Body of pancreas (tissue), 4 donors: Measurements from ENCODE around the gene GPR18. TPM values are rescaled to one million over a fixed set of nuclear protein-coding genes. Genes with fewer than 3 reads are reported as not detected.

Experiments used
- ATAC-seq: fragments of 150-250 bp; one replicate; pipeline ENCODE4 v1.9.1; 2016
- DNase-seq, 4 donors: peaks; one replicate each; pipeline ENCODE4 v3.0.0-alpha.2; 2019
- H3K27ac ChIP-seq, 4 donors: fragments of 200-600 bp; sonication (generic); 1 replicate in 3 of 4; 2 replicates in 1 of 4; pipeline versions ENCODE4 v1.5.1 to v1.6.1; 2016 to 2019; ENCODE audit warnings: mild to moderate bottlenecking in 1 of 4, mixed read lengths in 1 of 4, moderate library complexity in 1 of 4
- H3K27me3 ChIP-seq, 2 donors: fragments of 200-600 bp; sonication (generic); one replicate each; pipeline ENCODE4 v1.6.0; 2016; ENCODE audit warnings: mild to moderate bottlenecking in 1 of 2
- H3K36me3 ChIP-seq, 2 donors: fragments of 200-600 bp; sonication (generic); replicated peaks in 1 of 2; 2 replicates each; pipeline ENCODE4 v1.5.1; 2016; ENCODE audit warnings: low read depth in 2 of 2; ENCODE audit not compliant: insufficient read depth in 1 of 2
- H3K4me1 ChIP-seq: fragments of 200-600 bp; sonication (generic); one replicate; pipeline ENCODE4 v1.6.0; 2016
- H3K4me3 ChIP-seq, 2 donors: fragments of 200-600 bp; sonication (generic); 1 replicate in 1 of 2; 2 replicates in 1 of 2; pipeline ENCODE4 v1.5.1; 2016 to 2019
- H3K9me3 ChIP-seq, 3 donors: fragments of 200-600 bp; sonication (generic); 1 replicate in 2 of 3; 2 replicates in 1 of 3; pipeline ENCODE4 v1.5.1; 2016
- CTCF ChIP-seq, 7 experiments: fragments of 450-650 bp in 4 of 7; fragments of 200-600 bp in 3 of 7; sonication (generic) in 3 of 7; IDR thresholded peaks; one replicate each; pipeline ENCODE4 v1.5.1; 2016 to 2019; ENCODE audit warnings: antibody characterized with exemption in 7 of 7
- POLR2A ChIP-seq, 3 donors: fragments of 450-650 bp; IDR thresholded peaks; one replicate each; pipeline ENCODE4 v1.6.1; 2016; ENCODE audit warnings: antibody characterized with exemption in 3 of 3, mild to moderate bottlenecking in 2 of 3
- WGBS, 2 donors: methylation state at CpG; one replicate each; pipeline ENCODE4 v1.1.5; 2017; 5-methylcytosine and 5-hydroxymethylcytosine counted together
- intact Hi-C: fragments of 100-400 bp; cut with DNase I; formaldehyde crosslinking; loops from one replicate; pipeline ENCODE4 v1.15.1; 2023
- total RNA-seq, 2 donors: library from RNA; depleted of rRNA; stranded (reverse); fragments of >200 nt; gene quantifications; one replicate each; pipeline ENCODE4 v1.1.0, GENCODE V29; 2016

GPR18 gene
- total RNA-seq, result not detected

DNA sequence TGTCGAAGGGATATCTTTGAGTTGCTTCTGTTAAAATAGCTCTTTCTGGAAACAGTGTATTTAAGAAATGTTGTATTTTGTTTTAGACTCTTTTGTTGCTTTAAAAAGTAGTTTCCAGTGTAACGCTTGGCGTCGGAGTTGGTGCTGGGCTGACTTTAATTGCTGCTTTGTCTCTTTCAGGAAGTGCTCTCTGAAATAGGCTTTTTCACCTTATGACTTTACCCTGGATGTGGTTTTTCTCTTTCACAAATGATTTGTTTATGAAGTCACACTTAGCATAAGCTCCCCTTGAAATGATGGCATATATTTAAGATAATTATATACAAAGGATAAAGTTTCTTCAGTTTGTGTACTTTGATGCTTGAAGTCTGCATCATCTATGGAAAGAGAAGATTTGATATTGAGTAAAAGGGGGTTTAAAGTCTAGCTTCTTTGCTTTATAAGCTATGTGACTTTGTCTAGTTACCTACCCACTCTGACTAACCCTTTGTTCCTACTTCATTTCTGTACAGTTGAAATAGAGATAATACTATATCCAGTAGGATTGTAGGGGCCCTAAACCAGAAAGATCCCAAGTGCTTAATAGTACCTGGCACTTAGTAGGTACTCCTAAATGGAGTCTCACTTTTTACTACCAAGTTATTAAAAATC lies at the start of gene GPR18:
Gene GPR18, minus strand, starts transcription at position 170 of the 651 bp plus-strand sequence. CDS start 2,507 bp downstream, outside the sequence.
- Histone ChIP-seq H3K36me3 (peaks cover 0 to 3% of the 10 kb centered on the region in 2 donors), H3K4me3 (no peak within 1 kb of the TSS), H3K27ac (peak within 1 kb of the TSS in 1 of 4 donors; percentile 55), H3K4me1 (no peaks in the 10 kb centered on the region), H3K9me3 (no peaks in the 10 kb centered on the region), H3K27me3 (no peaks in the 10 kb centered on the region)
- TF ChIP-seq POLR2A (IDR thresholded peaks at IDR 0.05) (no peak), CTCF (IDR thresholded peaks at IDR 0.05) (no peak)
- intact Hi-C loops, result no loop called here
- ATAC-seq (no peak), DNase-seq (no peak)
- 78 to 82% methylated on average over 4 of the region's 4 CpGs for WGBS, 2 donors

- no peaks in the 10 kb centered on the region for H3K36me3 ChIP-seq
- H3K9me3 ChIP-seq, result no peaks in the 10 kb centered on the region
- H3K4me1 ChIP-seq, result peaks cover 8% of the 10 kb centered on the region
- WGBS, 2 donors, result 15 to 40% methylated on average over 6 of the region's 6 CpGs
- intact Hi-C loops, result no loop called here
- no peak overlapping the region for H3K4me3 ChIP-seq
- TF ChIP-seq POLR2A (IDR thresholded peaks at IDR 0.05), result no peak
- no peak for TF ChIP-seq CTCF (IDR thresholded peaks at IDR 0.05)
- peak overlapping the region in 3 of 4 donors; percentile 13 to 41 (median 22) for H3K27ac ChIP-seq
- no peaks in the 10 kb centered on the region for H3K27me3 ChIP-seq
- ATAC-seq (peak; percentile 68), DNase-seq (peak; percentile 35 to 59 (median 52))
Observed at GRCh38 chr13:99307648-99308339, 49.6 kb upstream of the GPR18 start.

GRCh38 chr13:99307247-99307646 lies 49.1 kb upstream of the GPR18 start, which contains the start of gene GPR183:
Gene GPR183, minus strand, starts transcription at chr13:99307399. Its CDS starts 11,254 bp downstream, at chr13:99296145.
- Histone ChIP-seq H3K4me3 (no peak within 1 kb of the TSS), H3K36me3 (no peaks in the 10 kb centered on the region), H3K27me3 (no peaks in the 10 kb centered on the region), H3K27ac (peak within 1 kb of the TSS in 3 of 4 donors; percentile 13 to 41 (median 22)), H3K4me1 (peaks cover 8% of the 10 kb centered on the region), H3K9me3 (no peaks in the 10 kb centered on the region)
- WGBS, 2 donors, result 9 to 19% methylated on average over 4 of the region's 4 CpGs
- ATAC-seq, result peak; percentile 54
- intact Hi-C loops, result no loop called here
- peak in 1 of 4 donors; percentile 37 for DNase-seq
- TF ChIP-seq CTCF (IDR thresholded peaks at IDR 0.05), result no peak
- peak in 2 of 3 donors; percentile 18 to 68 for TF ChIP-seq POLR2A (IDR thresholded peaks at IDR 0.05)

GRCh38 chr13:99305566-99305965 lies 47.4 kb upstream of the GPR18 start:
- no peak for ATAC-seq
- Histone ChIP-seq H3K27me3 (no peaks in the 10 kb centered on the region), H3K4me3 (no peak overlapping the region), H3K9me3 (no peaks in the 10 kb centered on the region), H3K4me1 (peaks cover 8% of the 10 kb centered on the region), H3K27ac (no peak overlapping the region), H3K36me3 (no peaks in the 10 kb centered on the region)
- no peak for DNase-seq
- 92 to 96% methylated on average over 8 of the region's 8 CpGs for WGBS, 2 donors
- TF ChIP-seq CTCF (IDR thresholded peaks at IDR 0.05), result no peak
- TF ChIP-seq POLR2A (IDR thresholded peaks at IDR 0.05), result no peak
- intact Hi-C loops, result no loop called here
